IMR-90 (cell line): Measurements from ENCODE around the gene LMO1. TPM values are rescaled to one million over a fixed set of nuclear protein-coding genes. Genes with fewer than 3 reads are reported as not detected.

Experiments used
- ATAC-seq: fragments of 200-7000 bp; cut with Tn5 transposase; 2 replicates; pipeline ENCODE4 v1.9.1; 2020; ENCODE audit warnings: low read depth, mild to moderate bottlenecking, moderate library complexity
- BruUV-seq: library from RNA; stranded (reverse); fragments of 400-500 nt; replicated peaks from 2 replicates; lab custom pipeline; 2021; lab: Mats Ljungman, UMichigan
- CTCF ChIA-PET: fragments of 300-600 bp; formaldehyde crosslinking; extraction: SDS; loops from one replicate; lab custom pipeline; 2021; ENCODE audit warnings: antibody characterized with exemption; lab: Yijun Ruan, JAX
- POLR2A ChIA-PET: fragments of 300-600 bp; sonication (Branson Sonifier 250); formaldehyde crosslinking; loops from one replicate; lab custom pipeline; 2022; ENCODE audit warnings: antibody characterized with exemption; ENCODE audit not compliant: unreplicated experiment; lab: Charles Lee
- DNase-seq: peaks from one replicate; pipeline ENCODE4 v3.0.0; 2013
- H2AFZ ChIP-seq: replicated peaks from 2 replicates; pipeline ENCODE3; 2013; ENCODE audit warnings: low read length, mild to moderate bottlenecking; ENCODE audit not compliant: poor library complexity
- H2AK5ac ChIP-seq: 2 replicates; pipeline ENCODE4 v1.6.1; 2013; ENCODE audit warnings: low read depth, low read length, inconsistent platforms
- H2AK9ac ChIP-seq: replicated peaks from 2 replicates; pipeline ENCODE3; 2013; ENCODE audit warnings: mild to moderate bottlenecking, low read depth, low read length, moderate library complexity; ENCODE audit not compliant: poor library complexity
- H2BK120ac ChIP-seq: 2 replicates; pipeline ENCODE4 v1.6.1; 2013; ENCODE audit warnings: low read depth, low read length, inconsistent platforms
- H2BK15ac ChIP-seq: 3 replicates; pipeline ENCODE4 v1.6.1; 2013; ENCODE audit warnings: low read depth, low read length, inconsistent platforms
- H2BK20ac ChIP-seq: 2 replicates; pipeline ENCODE4 v1.6.1; 2013; ENCODE audit warnings: low read depth, mild to moderate bottlenecking, inconsistent platforms, low read length, moderate library complexity
- H2BK5ac ChIP-seq: 2 replicates; pipeline ENCODE4 v1.6.1; 2013; ENCODE audit warnings: mild to moderate bottlenecking, low read depth, low read length, inconsistent platforms; ENCODE audit not compliant: poor library complexity, severe bottlenecking
- H3K14ac ChIP-seq: replicated peaks from 2 replicates; pipeline ENCODE4 v1.6.1; 2013; ENCODE audit warnings: low read depth, low read length, inconsistent platforms
- H3K18ac ChIP-seq: 2 replicates; pipeline ENCODE4 v1.6.1; 2013; ENCODE audit warnings: low read depth, low read length, control low read depth
- H3K23ac ChIP-seq: 2 replicates; pipeline ENCODE4 v1.6.1; 2013; ENCODE audit warnings: low read depth, low read length, inconsistent platforms
- H3K27ac ChIP-seq: 2 replicates; pipeline ENCODE4 v1.5.1; 2013; ENCODE audit warnings: mild to moderate bottlenecking, control low read depth, low read length; ENCODE audit not compliant: insufficient read depth
- H3K27me3 ChIP-seq: 2 replicates; pipeline ENCODE4 v1.6.1; 2013; ENCODE audit warnings: low read length; ENCODE audit not compliant: control insufficient read depth, insufficient read depth
- H3K36me3 ChIP-seq: 2 replicates; pipeline ENCODE4 v1.6.1; 2013; ENCODE audit warnings: low read length, mixed read lengths; ENCODE audit not compliant: control insufficient read depth, insufficient read depth
- H3K4ac ChIP-seq: 2 replicates; pipeline ENCODE4 v1.6.1; 2013; ENCODE audit warnings: low read depth, low read length, inconsistent platforms
- H3K4me1 ChIP-seq: 2 replicates; pipeline ENCODE4 v1.6.1; 2013; ENCODE audit warnings: low read length, mixed read lengths; ENCODE audit not compliant: control insufficient read depth, insufficient read depth
- H3K4me2 ChIP-seq: 2 replicates; pipeline ENCODE4 v1.6.1; 2013; ENCODE audit warnings: low read depth, mild to moderate bottlenecking, control low read depth, low read length, moderate library complexity
- H3K4me3 ChIP-seq: 2 replicates; pipeline ENCODE4 v1.5.1; 2013; ENCODE audit warnings: low read depth, mild to moderate bottlenecking, control low read depth, low read length, moderate library complexity; ENCODE audit not compliant: insufficient read depth
- H3K56ac ChIP-seq: 2 replicates; pipeline ENCODE4 v1.6.1; 2013; ENCODE audit warnings: low read length, inconsistent platforms; ENCODE audit not compliant: insufficient read depth; ENCODE audit errors: extremely low read depth
- H3K79me1 ChIP-seq, 2 experiments: 2 replicates each; pipeline ENCODE4 v1.6.1; 2013; ENCODE audit warnings: low read length in 2 of 2, inconsistent platforms in 1 of 2, low read depth in 1 of 2
- H3K9ac ChIP-seq: 2 replicates; pipeline ENCODE4 v1.6.1; 2013; ENCODE audit warnings: low read depth, low read length, control low read depth
- H3K9me1 ChIP-seq: 2 replicates; pipeline ENCODE4 v1.6.1; 2013; ENCODE audit warnings: low read length, inconsistent platforms; ENCODE audit not compliant: insufficient read depth
- H3K9me3 ChIP-seq: 2 replicates; pipeline ENCODE4 v1.6.1; 2013; ENCODE audit warnings: low read length; ENCODE audit not compliant: control insufficient read depth, insufficient read depth
- H4K20me1 ChIP-seq: 2 replicates; pipeline ENCODE4 v1.6.1; 2013; ENCODE audit warnings: low read length, inconsistent platforms; ENCODE audit not compliant: insufficient read depth
- H4K5ac ChIP-seq: 2 replicates; pipeline ENCODE4 v1.6.1; 2013; ENCODE audit warnings: mild to moderate bottlenecking, low read depth, low read length, control low read depth
- H4K8ac ChIP-seq, 2 experiments: 2 replicates each; pipeline ENCODE4 v1.6.1; 2013; ENCODE audit warnings: low read depth in 2 of 2, low read length in 2 of 2, control low read depth in 1 of 2, inconsistent platforms in 1 of 2
- H4K91ac ChIP-seq: 2 replicates; pipeline ENCODE4 v1.6.1; 2013; ENCODE audit warnings: low read depth, low read length, inconsistent platforms; ENCODE audit not compliant: insufficient read depth
- CHD1 ChIP-seq: IDR thresholded peaks from 2 replicates; pipeline ENCODE4 v1.6.1; 2012; ENCODE audit warnings: low read depth, low read length, improper control_type of control experiment
- CTCF ChIP-seq: conservative IDR thresholded peaks from 2 replicates; pipeline ENCODE4 v1.5.1; 2012; ENCODE audit warnings: mild to moderate bottlenecking, low read depth, low read length, improper control_type of control experiment
- FOS ChIP-seq: fragments of 150-350 bp; IDR thresholded peaks from 2 replicates; pipeline ENCODE4 v1.6.1; 2016; ENCODE audit warnings: low read depth, low read length
- MAZ ChIP-seq: IDR thresholded peaks from 2 replicates; pipeline ENCODE4 v1.6.1; 2012; ENCODE audit warnings: low read depth, mild to moderate bottlenecking, low read length, improper control_type of control experiment, moderate library complexity, borderline replicate concordance
- RAD21 ChIP-seq: IDR thresholded peaks from 2 replicates; pipeline ENCODE4 v1.6.1; 2012; ENCODE audit warnings: low read length, improper control_type of control experiment
- SMC3 ChIP-seq: fragments of 150-350 bp; IDR thresholded peaks from 2 replicates; pipeline ENCODE4 v1.6.1; 2016; ENCODE audit warnings: low read depth, mild to moderate bottlenecking, antibody characterized with exemption, low read length, moderate library complexity
- USF2 ChIP-seq: fragments of 150-350 bp; IDR thresholded peaks from 2 replicates; pipeline ENCODE4 v1.6.1; 2017; ENCODE audit warnings: mild to moderate bottlenecking, antibody characterized with exemption, low read length, low read depth
- WGBS, 2 experiments: methylation state at CpG; one replicate each; pipeline versions ENCODE4 v1.1.5 to v1.1.7; 2013; ENCODE audit warnings: missing lambda C conversion rate in 2 of 2; ENCODE audit not compliant: insufficient read length in 1 of 2; ENCODE audit errors: extremely low coverage in 2 of 2; 5-methylcytosine and 5-hydroxymethylcytosine counted together
- dilution Hi-C: fragments of 300-500 bp; cut with HindIII; formaldehyde crosslinking; loops from one replicate; pipeline ENCODE4 v1.14.3; 2018; ENCODE audit warnings: low sequenced_read_pairs; ENCODE audit not compliant: unreplicated experiment
- in situ Hi-C: fragments of 300-500 bp; cut with MboI; formaldehyde crosslinking; loops from 3 replicates; pipeline ENCODE4 v1.14.3; 2019; ENCODE audit warnings: low sequenced_read_pairs, inconsistent platforms, mixed read lengths
- intact Hi-C: fragments of 100-400 bp; cut with micrococcal nuclease; formaldehyde crosslinking; loops from 2 replicates; pipeline ENCODE4 v1.10.0; 2022
- polyA plus RNA-seq, 3 experiments: library from polyadenylated mRNA; depleted of rRNA; stranded (reverse); fragments of >200 nt; gene quantifications; 2 replicates each; pipeline ENCODE4 v1.2.3, GENCODE V29; 2012; ENCODE audit warnings: low replicate concordance in 1 of 3
- total RNA-seq: library from RNA; depleted of rRNA; stranded (reverse); fragments of >200 nt; gene quantifications from 2 replicates; pipeline ENCODE4 v1.2.3, GENCODE V29; 2012

Gene LMO1
- total and polyA plus RNA-seq, 2 of the 4 experiments (the other 2 are of a cell fraction) = not detected

GRCh38 chr11:8265681-8266241 is 2.1 kb upstream of the LMO1 start:
- Histone ChIP-seq H3K4me3 (no peak overlapping the region), H2BK120ac (no peak overlapping the region), H3K27me3 (peaks cover 87% of the 10 kb centered on the region), H3K14ac (no peak overlapping the region), H3K4me2 (no peak overlapping the region), H3K9me1 (no peaks in the 10 kb centered on the region), H4K5ac (no peak overlapping the region), H2AFZ (no peak overlapping the region), H2BK15ac (no peak overlapping the region), H3K23ac (no peak overlapping the region), H3K9ac (no peak overlapping the region), H4K8ac (no peak overlapping the region), H3K9me3 (no peaks in the 10 kb centered on the region), H3K18ac (no peak overlapping the region), H4K91ac (no peak overlapping the region), H3K27ac (no peak overlapping the region), H3K56ac (no peak overlapping the region), H3K36me3 (no peaks in the 10 kb centered on the region), H2AK5ac (no peak overlapping the region), H4K20me1 (no peaks in the 10 kb centered on the region), H3K4me1 (no peaks in the 10 kb centered on the region; the same call in 1 of the 2 replicates), H3K79me1 (no peaks in the 10 kb centered on the region), H2BK20ac (no peak overlapping the region), H3K4ac (no peak overlapping the region), H2BK5ac (no peak overlapping the region), H2AK9ac (no peak overlapping the region)
- intact Hi-C loops (no loop called here), in situ Hi-C loops (no loop called here), dilution Hi-C loops (no loop called here)
- CTCF ChIA-PET = no interaction called here
- ATAC-seq (no peak), DNase-seq (no peak)
- 80% methylated on average over 1 of the region's 6 CpGs; no CpG with 5 or more reads in 1 of the 2 experiments for WGBS, 2 experiments
- TF ChIP-seq CTCF (no peak), RAD21 (no peak), USF2 (no peak), FOS (no peak), MAZ (no peak), CHD1 (no peak), SMC3 (no peak)
- BruUV-seq = no TSS peak
- POLR2A ChIA-PET = no interaction called here
